CD4-positive, alpha-beta T cell treated with Interleukin-4 for 1 hour (primary cell): ENCODE measurements around the gene CLASP1.
"Not testable (repeated sequence)": the region's sequence is repeated elsewhere in the genome, so short reads cannot be mapped to it uniquely, and the experiment has no call there.

Experiments used
- DNase-seq, 2 donors: peaks; one replicate each; pipeline ENCODE4 v3.0.0-alpha.2; 2020 to 2022

The CLASP1 gene

GRCh38 chr2:121336528-121337294, 312.6 kb downstream of the CLASP1 start:
- no peak for DNase-seq

- DNase-seq: no peak
These were observed 313.7 kb downstream of the CLASP1 start for GRCh38 chr2:121335294-121336290.

GRCh38 chr2:121334581-121335293, 314.5 kb downstream of the CLASP1 start:
- no peak for DNase-seq

DNA sequence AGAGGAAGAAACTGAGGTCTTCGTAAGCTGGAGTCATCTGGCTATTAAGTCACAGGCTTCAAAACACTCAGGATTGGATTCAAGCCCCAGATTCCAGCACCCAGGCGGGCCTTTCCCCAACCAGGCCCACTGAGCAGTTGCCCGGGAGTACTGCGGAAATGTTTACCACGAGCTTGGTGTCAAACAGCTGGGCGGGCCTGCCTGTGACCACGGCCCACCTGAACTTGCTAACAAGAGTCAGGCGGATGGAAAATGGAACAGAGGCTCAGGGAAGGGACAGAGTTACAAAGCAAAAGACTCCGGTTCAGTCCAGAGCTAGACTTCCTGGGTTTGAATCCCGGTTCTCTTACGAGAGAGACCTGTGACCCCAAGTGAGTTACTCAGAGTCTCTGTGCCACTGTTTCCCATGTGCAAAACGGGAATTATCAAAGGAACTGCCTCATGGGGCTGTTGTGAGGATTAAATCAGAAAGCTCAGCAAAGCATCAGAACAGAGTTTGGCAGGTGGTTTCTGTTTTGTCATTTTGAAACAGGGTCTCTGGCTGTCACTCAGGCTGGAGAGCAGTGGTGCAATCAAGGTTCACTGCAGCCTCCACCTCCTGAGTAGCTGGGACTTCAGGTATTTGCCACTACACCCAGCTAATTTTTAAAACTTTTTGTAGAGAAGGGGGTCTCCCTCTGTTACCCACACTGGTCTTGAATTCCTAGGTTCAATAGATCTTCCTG, 315.3 kb downstream of the CLASP1 start:
- DNase-seq: no peak

- no peak for DNase-seq
These were observed 316.0 kb downstream of the CLASP1 start for GRCh38 chr2:121333231-121333630.

DNA sequence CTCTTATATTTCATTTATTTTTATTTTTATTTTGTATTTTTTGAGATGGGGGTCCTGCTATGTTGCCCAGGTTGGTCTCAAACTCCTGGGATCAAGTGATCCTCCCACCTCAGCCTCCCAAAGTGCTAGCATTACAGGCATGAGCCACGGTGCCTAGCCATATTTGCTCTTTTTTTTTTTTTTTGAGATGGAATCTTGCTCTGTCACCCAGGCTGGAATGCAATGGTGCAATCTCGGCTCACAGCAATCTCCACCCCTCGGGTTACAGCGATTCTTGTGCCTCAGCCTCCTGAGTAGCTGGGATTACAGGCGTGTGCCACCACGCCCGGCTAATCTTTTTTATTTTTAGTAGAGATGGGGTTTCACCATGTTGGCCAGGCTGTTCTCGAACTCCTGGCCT, 317.9 kb downstream of the CLASP1 start:
- DNase-seq: not testable (repeated sequence)

DNA sequence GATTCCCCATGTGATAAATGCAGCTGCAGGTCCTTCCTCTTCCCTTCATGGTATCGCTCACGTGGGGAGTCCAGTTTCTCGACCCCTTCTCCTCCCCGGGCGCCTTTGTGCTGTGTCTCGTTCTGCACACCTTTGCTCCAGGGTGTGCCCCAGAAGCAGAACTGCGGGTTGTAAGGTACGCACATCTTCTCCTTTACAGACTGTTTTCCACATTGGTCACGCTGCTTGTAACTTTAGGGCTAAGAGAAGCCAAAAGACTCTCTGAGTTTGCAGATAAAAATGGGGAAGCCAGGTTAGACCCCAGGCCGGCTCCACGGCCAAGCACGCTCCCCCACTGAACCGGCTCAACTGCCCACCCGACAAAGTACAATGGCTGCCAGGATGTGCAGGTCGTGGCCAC, 318.3 kb downstream of the CLASP1 start:
- no peak for DNase-seq

GRCh38 chr2:121329786-121330185, 319.5 kb downstream of the CLASP1 start:
- no peak for DNase-seq

GRCh38 chr2:121326628-121327027, 322.6 kb downstream of the CLASP1 start:
- no peak for DNase-seq

GRCh38 chr2:121324601-121325000, 324.7 kb downstream of the CLASP1 start:
- no peak for DNase-seq

GRCh38 chr2:121321476-121321875, 327.8 kb downstream of the CLASP1 start:
- DNase-seq: no peak

GRCh38 chr2:121319941-121320340, 329.3 kb downstream of the CLASP1 start:
- DNase-seq: no peak

GRCh38 chr2:121316986-121317385, 332.3 kb downstream of the CLASP1 start:
- no peak for DNase-seq

DNA sequence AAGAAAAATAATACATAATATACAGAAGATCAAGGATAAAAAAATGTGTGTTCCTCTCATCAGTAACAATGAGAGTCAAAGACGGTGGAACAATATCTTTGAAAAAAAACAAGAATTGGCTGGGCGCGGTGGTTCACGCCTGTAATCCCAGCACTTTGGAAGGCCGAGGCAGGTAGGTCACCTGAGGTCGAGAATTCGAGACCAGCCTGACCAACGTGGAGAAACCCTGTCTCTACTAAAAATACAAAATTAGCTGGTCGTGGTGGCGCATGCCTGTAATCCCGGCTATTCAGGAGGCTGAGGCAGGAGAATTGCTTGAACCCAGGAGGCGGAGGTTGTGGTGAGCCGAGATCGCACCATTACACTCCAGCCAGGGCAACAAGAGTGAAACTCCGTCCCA, 335.6 kb downstream of the CLASP1 start:
- DNase-seq: not testable (repeated sequence)

- DNase-seq: peak; percentile 9 to 65
These were observed 339.5 kb downstream of the CLASP1 start for GRCh38 chr2:121309801-121310200.

DNA sequence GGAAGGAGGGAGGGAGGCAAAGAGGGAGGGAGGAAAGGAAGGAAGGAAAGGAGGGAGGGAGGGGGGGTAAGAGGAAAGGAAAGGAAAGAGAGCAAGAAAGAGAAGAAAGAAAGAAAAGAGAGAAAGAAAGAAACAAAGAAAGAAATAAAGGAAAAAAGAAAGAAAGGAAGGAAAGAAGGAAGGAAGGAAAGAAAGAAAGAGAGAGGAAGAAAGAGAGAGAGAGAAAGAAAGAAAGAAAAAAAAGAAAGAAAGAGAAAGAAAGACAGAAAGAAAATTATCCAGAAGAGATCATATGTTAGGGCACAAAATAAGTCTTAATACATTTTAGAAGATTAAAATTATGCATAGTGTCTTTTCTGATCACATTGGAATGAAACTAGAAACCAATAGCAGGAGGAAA, 339.9 kb downstream of the CLASP1 start:
- no peak for DNase-seq

GRCh38 chr2:121307048-121307447, 342.2 kb downstream of the CLASP1 start:
- DNase-seq: no peak

- DNase-seq: no peak
These were observed 344.3 kb downstream of the CLASP1 start for GRCh38 chr2:121304941-121305340.

DNA sequence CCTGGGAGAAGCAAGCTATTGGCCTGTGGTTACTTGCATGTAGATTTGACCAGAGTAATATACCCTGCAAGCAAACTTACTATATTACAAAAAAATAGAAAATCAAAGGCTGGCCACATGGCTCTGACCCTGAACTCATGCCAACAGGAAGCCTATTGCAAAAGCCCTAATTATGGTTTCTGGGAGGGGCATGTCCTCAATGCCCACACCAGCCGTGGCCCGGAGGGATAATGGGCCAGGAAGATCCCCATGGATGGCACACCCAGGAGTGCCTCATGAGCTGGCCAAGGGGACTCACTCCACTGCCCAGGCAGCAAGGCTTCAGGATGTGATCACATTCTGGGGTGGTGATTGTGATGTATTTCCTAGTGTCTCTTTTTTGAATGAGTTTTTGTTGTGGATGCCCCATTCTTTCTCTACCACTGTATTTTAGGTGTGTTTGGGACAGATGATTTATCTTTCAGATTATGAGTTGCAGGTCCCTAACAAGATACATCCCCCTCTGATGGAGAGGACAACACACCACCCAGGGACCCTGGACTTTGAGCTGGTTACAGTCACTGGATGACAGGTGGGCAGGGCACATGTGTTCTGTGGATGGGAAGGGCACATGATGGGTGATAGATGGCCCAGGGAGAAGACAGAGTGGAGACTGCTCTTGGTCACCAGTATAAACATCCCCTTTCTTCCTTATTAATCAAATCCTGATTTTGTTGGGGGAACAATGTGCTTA, 345.6 kb downstream of the CLASP1 start:
- DNase-seq: no peak

GRCh38 chr2:121301190-121301589, 348.1 kb downstream of the CLASP1 start:
- not testable (repeated sequence) for DNase-seq

DNA sequence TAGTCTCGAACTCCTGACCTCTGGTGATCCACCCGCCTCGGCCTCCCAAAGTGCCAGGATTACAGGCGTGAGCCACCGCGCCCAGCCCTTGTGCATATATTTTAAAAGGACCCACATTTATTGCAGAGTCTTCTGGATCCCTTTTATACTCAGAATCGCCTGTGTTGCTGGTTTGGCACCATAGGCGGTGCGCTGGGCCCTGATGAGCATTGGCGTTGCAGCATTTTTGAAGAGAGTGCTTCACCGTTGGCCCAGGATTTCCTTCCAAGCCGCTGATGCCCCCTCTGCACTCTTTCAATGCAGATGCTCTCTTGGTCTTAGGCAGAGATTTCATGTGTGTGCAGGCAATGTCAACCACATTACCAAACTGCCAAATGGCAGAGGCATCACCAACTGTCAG, 350.8 kb downstream of the CLASP1 start:
- DNase-seq: no peak

GRCh38 chr2:121297866-121298265, 351.4 kb downstream of the CLASP1 start:
- DNase-seq: not testable (repeated sequence)
